DMS153 (cell line): Measurements from ENCODE around the gene DNAJC28.
"Not testable (repeated sequence)": the region's sequence is repeated elsewhere in the genome, so short reads cannot be mapped to it uniquely, and the experiment has no call there.

Experiments used
- DNase-seq: peaks from one replicate; lab custom pipeline; 2025; lab: John Stamatoyannopoulos, UW

DNAJC28 gene

GRCh38 chr21:33481314-33481943, 10.1 kb downstream of the DNAJC28 start:
- no peak for DNase-seq

GRCh38 chr21:33480481-33481103, 10.9 kb downstream of the DNAJC28 start:
- DNase-seq: no peak

DNA sequence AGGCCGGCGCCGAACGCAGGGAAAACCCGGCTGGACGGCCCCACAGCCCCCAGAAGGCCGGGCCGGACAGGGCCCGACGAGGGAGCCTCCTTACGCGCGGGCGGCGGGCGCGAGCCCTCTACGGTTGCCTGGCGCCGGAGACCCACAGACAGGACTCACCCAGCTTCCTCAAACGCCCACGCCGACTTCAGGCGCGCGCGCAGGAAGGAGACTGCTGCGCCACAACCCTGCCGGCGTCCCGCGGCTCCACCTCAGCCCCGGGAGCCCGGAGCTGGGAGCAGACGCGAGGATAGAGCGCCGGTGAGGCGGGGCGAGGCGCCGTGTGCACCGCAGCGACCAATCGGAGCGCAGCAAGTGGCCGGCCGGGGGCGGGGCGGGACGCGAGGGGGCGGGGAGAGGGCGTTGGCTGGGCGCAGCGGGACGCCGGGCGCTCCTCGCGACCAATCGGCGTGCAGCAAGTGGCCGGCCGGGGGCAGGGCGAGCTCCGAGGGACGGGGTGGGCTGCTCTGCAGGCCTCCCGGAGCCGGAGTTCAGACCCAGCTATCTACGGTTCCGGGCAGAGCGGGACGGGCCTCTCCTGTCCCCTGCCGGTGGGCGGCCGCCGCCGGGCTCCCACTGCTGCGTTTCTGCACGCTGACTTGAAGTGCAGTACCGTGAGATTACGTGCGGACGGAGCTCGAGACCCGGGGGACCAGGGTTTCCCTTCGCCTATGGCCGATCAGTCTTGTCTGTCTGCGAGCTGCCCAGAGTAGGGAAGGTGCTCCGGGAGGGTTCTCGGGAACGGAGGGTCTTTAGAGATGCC, 11.6 kb downstream of the DNAJC28 start, which contains the start of gene TMEM50B:
TMEM50B (minus strand) TSS at position 296 of the 802 bp plus-strand sequence. CDS start 11,089 bp downstream, outside the sequence.
- DNase-seq: peak; percentile 90

GRCh38 chr21:33478935-33479678, 12.4 kb downstream of the DNAJC28 start:
- DNase-seq: no peak

DNA sequence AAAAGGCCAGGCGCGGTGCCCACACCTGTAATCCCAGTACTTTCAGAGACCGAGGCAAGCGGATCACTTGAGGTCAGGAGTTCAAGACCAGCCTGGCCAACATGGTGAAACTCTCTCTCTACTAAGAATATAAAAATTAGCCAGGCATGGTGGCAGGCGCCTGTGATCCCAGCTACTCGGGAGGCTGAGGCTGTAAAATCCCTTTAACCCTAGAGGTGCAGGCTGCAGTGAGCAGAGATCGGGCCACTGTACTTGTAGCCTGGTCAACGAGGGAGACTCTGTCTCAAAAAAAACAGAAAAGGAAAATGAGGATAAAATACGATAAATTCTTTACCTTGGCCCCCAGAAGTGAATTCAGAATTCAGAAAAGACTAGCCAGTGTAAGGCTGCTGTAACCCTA, 13.3 kb downstream of the DNAJC28 start:
- no peak for DNase-seq

GRCh38 chr21:33477066-33477465, 14.4 kb downstream of the DNAJC28 start:
- DNase-seq: no peak

DNA sequence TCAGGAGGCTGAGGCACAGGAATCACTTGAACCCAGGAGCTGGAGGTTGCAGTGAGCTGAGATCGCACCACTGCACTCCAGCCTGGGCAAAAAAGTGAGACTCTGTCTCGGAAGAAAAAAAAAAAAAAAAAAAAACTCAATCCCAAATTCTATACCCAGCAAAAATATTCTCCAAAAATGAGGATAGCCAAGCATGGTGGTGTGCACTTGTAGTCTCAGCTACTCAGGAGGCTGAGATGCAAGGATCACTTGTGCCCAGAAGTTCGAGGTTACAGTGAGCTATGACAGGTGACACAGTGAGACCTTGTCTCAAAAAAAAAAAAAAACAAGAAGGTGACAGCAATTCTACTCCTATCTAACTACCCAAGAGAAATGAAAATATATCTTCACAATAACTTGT, 18.2 kb downstream of the DNAJC28 start:
- no peak for DNase-seq

DNA sequence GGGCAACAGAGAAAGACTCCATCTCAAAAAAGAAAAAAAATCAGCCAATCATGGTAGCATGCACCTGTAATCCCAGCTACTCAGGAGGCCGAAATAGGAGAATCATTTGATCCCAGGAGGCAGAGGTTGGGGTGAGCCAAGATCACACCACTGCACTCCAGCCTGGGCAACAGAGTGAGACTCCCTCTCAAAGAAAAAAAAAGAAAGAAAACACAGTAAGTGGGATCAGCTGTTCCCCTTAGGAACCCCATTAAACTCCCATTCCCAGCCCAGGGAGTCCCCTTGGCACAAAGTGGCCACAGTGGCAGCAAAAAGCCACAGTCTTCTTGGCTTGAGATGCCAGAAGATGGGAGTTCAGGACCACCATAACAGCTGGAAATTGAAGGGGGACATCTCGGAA, 20.8 kb downstream of the DNAJC28 start:
- no peak for DNase-seq

- not testable (repeated sequence) for DNase-seq
These were observed 22.3 kb downstream of the DNAJC28 start for GRCh38 chr21:33469183-33469582.

DNA sequence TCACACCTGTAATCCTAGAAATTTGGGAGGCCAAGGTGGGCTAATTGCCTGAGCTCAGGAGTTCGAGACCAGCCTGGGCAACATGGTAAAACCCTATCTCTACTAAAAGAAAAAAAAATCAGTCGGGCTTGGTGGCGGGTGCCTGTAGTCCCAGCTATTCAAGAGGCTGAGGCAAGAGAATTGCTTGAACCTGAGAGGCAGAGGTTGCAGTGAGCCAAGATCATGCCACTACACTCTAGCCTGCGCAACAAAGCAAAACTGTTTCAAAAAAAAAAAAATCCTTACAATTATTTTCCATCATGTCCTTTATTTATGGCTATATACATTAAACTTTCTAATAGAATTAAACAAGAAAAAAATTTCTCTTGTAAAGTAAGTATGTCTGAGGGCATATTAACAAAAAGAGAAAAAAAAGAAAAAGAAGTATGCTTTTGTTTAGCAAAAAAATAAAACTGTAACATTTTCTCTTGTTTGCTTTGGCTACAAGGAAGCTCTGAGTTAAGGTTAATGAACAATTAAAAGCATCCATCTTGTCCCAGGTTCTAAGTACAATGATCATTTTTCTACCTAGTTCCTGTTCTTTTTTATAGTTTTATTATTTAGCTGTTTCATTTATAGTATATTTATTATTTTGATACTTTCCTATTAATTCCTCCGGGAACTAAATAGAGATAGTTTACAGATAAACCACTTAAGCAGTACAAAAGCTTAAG, 29.8 kb downstream of the DNAJC28 start:
- DNase-seq: no peak

GRCh38 chr21:33458861-33459260, 32.7 kb downstream of the DNAJC28 start:
- DNase-seq: no peak

GRCh38 chr21:33455686-33456446, 35.6 kb downstream of the DNAJC28 start:
- DNase-seq: no peak

GRCh38 chr21:33452362-33452761, 39.2 kb downstream of the DNAJC28 start:
- no peak for DNase-seq

DNA sequence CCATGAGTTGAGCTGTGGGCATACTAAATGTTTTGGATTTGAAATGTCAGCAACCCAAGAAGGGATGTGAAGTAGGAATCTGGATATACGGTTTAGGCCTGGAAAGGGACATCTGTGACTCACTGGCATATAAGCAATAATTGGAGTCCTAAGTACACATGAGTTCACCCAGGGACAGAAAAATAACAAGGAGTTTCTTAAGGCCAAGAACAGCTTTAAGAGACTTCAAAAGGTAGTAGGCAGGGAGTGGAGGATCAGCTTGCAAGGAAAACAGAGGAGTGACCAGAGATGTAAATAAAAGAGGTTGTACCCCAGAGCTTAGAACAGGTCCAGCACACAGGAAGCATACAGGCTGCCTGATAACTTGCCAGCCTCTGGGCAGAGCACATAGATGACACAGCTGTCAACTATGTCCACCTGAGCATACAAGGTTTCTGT, 39.9 kb downstream of the DNAJC28 start:
- DNase-seq: no peak

- DNase-seq: no peak
These were observed 41.9 kb downstream of the DNAJC28 start for GRCh38 chr21:33449616-33450015.

- DNase-seq: not testable (repeated sequence)
These were observed 44.9 kb downstream of the DNAJC28 start for GRCh38 chr21:33446620-33447019.

GRCh38 chr21:33444499-33444898, 47.0 kb downstream of the DNAJC28 start:
- no peak for DNase-seq

- DNase-seq: peak; percentile 87
These were observed 48.3 kb downstream of the DNAJC28 start for GRCh38 chr21:33443194-33443593.

DNA sequence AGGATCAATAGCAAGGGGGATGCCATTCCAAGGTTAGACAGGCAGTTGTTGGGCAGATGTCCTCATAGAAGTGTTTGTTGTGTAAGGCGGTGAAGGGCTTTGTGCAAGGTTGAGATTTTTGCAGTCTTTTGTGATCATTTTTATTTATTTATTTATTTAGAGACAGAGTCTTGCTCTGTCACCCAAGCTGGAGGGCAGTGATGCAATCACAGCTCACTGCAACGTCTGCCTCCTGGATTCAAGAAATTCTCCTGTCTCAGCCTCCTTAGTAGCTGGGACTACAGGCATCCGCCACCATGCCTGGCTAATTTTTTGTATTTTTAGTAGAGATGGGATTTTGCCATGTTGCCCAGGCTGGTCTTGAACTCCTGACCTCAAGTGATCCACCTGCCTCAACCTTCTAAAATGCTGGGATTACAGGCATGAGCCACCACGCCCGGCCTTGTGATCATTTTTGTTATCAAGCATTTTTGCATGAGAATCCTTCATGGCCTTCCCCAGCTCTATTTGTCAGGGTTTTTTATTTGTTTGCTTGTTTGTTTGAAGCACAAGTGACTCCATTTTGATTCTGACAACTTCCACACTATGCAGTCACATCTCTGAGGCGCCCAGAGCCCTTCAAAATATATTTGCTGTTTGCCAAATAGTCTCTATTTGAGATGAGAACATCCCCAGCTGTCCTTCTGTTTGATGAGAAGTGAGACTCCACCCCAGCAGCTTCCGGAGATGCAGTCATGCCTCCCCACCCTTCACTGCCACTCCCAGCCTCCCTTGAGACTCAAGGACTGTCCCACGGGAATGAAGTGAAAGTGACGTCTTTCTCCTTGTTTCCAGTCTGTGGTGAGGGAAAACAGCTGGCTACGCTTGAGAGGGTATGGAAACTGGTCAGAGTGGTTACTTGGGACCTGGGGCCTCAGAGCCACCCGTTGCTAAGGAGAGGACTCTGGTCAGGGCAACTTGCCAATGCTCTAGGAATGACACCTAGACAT, 49.7 kb downstream of the DNAJC28 start:
- peak; percentile 98 for DNase-seq
